Smooth muscle cell (in vitro differentiated cells): ENCODE measurements around the gene SENP5. TPM values are rescaled to one million over a fixed set of nuclear protein-coding genes. Genes with fewer than 3 reads are reported as not detected.

Source experiments
- DNase-seq: peaks from one replicate; lab custom pipeline; 2025; ENCODE audit not compliant: unreplicated experiment; lab: John Stamatoyannopoulos, UW
- H2AFZ ChIP-seq: fragments of 200-600 bp; sonication (generic); 2 replicates; pipeline ENCODE4 v1.6.0; 2016; ENCODE audit warnings: antibody characterized with exemption, low read depth, mild to moderate bottlenecking
- H3F3A ChIP-seq: fragments of 200-600 bp; sonication (generic); 2 replicates; pipeline ENCODE4 v1.6.0; 2017; ENCODE audit warnings: antibody characterized with exemption, low read depth
- H3K27ac ChIP-seq: fragments of 200-600 bp; sonication (generic); 2 replicates; pipeline ENCODE4 v1.5.1; 2016; ENCODE audit warnings: low read depth, mild to moderate bottlenecking
- H3K27me3 ChIP-seq: fragments of 200-600 bp; sonication (generic); 2 replicates; pipeline ENCODE4 v1.6.1; 2016; ENCODE audit warnings: low read depth, mild to moderate bottlenecking
- H3K36me3 ChIP-seq: fragments of 200-600 bp; sonication (generic); 2 replicates; pipeline ENCODE4 v1.5.1; 2016; ENCODE audit warnings: low read depth
- H3K4me1 ChIP-seq: fragments of 200-600 bp; sonication (generic); 2 replicates; pipeline ENCODE4 v1.5.1; 2016; ENCODE audit warnings: low read depth
- H3K4me2 ChIP-seq: fragments of 200-600 bp; sonication (generic); 2 replicates; pipeline ENCODE4 v1.6.0; 2016; ENCODE audit warnings: mild to moderate bottlenecking
- H3K4me3 ChIP-seq: fragments of 200-600 bp; sonication (generic); 2 replicates; pipeline ENCODE4 v1.5.1; 2016; ENCODE audit warnings: mild to moderate bottlenecking
- H3K79me2 ChIP-seq: fragments of 200-600 bp; sonication (generic); 2 replicates; pipeline ENCODE4 v1.6.0; 2016; ENCODE audit warnings: low read depth, mild to moderate bottlenecking
- H3K9ac ChIP-seq: fragments of 200-600 bp; sonication (generic); 2 replicates; pipeline ENCODE4 v1.6.0; 2016; ENCODE audit warnings: low read depth
- H3K9me3 ChIP-seq: fragments of 200-600 bp; sonication (generic); replicated peaks from 2 replicates; pipeline ENCODE4 v1.5.1; 2016; ENCODE audit warnings: low read depth
- H4K20me1 ChIP-seq: fragments of 200-600 bp; sonication (generic); 2 replicates; pipeline ENCODE4 v1.6.0; 2016; ENCODE audit warnings: low read depth
- CTCF ChIP-seq: fragments of 200-600 bp; sonication (generic); IDR thresholded peaks from 2 replicates; pipeline ENCODE4 v1.5.1; 2017; ENCODE audit warnings: borderline replicate concordance, mild to moderate bottlenecking, antibody characterized with exemption; ENCODE audit not compliant: insufficient read depth, poor library complexity, severe bottlenecking
- WGBS: methylation state at CpG from one replicate; pipeline ENCODE4 v1.1.7; 2016; ENCODE audit warnings: low lambda C conversion rate; 5-methylcytosine and 5-hydroxymethylcytosine counted together
- polyA plus RNA-seq: library from polyadenylated mRNA; unstranded; fragments of >200 nt; fragmentation: Nextera tagmentation; extraction: Ambion mirVana; gene quantifications from 2 replicates; pipeline ENCODE4 v1.2.1, GENCODE V29; 2016
- total RNA-seq: library from RNA; depleted of rRNA; stranded (reverse); fragments of >200 nt; gene quantifications from 2 replicates; pipeline ENCODE4 v1.2.3, GENCODE V29; 2014

Gene SENP5
- total and polyA plus RNA-seq, 2 experiments from 2014 or later: 18.6 to 35.0 TPM

- Histone ChIP-seq H3K27me3 (no peaks in the 10 kb centered on the region), H3K36me3 (no peaks in the 10 kb centered on the region), H3K79me2 (no peaks in the 10 kb centered on the region), H4K20me1 (no peaks in the 10 kb centered on the region), H2AFZ (no peak overlapping the region), H3K4me2 (no peak overlapping the region), H3K9ac (no peak overlapping the region), H3K4me3 (no peak overlapping the region), H3K9me3 (no peaks in the 10 kb centered on the region), H3K27ac (no peak overlapping the region), H3F3A (no peaks in the 10 kb centered on the region), H3K4me1 (no peaks in the 10 kb centered on the region)
- 85% methylated on average over 11 of the region's 11 CpGs for WGBS
- TF ChIP-seq CTCF: no peak
- no peak for DNase-seq
These were observed 109.2 kb downstream of the SENP5 start for GRCh38 chr3:196976941-196977340.

GRCh38 chr3:196979545-196979944, 111.8 kb downstream of the SENP5 start:
- peak overlapping the region; percentile 12 for H3K4me2 ChIP-seq
- DNase-seq: no peak
- no peaks in the 10 kb centered on the region for H3F3A ChIP-seq
- H3K4me1 ChIP-seq: no peaks in the 10 kb centered on the region
- H3K27ac ChIP-seq: no peak overlapping the region
- peak overlapping the region; percentile 54 for H2AFZ ChIP-seq
- 78% methylated on average over 10 of the region's 10 CpGs for WGBS
- H4K20me1 ChIP-seq: no peaks in the 10 kb centered on the region
- no peaks in the 10 kb centered on the region for H3K27me3 ChIP-seq
- H3K9ac ChIP-seq: no peak overlapping the region
- no peaks in the 10 kb centered on the region for H3K79me2 ChIP-seq
- TF ChIP-seq CTCF: no peak
- H3K9me3 ChIP-seq: peaks cover 3% of the 10 kb centered on the region
- no peak overlapping the region for H3K4me3 ChIP-seq
- no peaks in the 10 kb centered on the region for H3K36me3 ChIP-seq

GRCh38 chr3:196981657-196982056, 113.9 kb downstream of the SENP5 start:
- no peak for DNase-seq
- no peak overlapping the region for H3K4me2 ChIP-seq
- no peak overlapping the region for H3K9ac ChIP-seq
- TF ChIP-seq CTCF: no peak
- H3K27me3 ChIP-seq: no peaks in the 10 kb centered on the region
- H4K20me1 ChIP-seq: no peaks in the 10 kb centered on the region
- H3F3A ChIP-seq: no peaks in the 10 kb centered on the region
- no peak overlapping the region for H3K4me3 ChIP-seq
- H3K36me3 ChIP-seq: no peaks in the 10 kb centered on the region
- WGBS: 94% methylated on average over 13 of the region's 13 CpGs
- H3K4me1 ChIP-seq: no peaks in the 10 kb centered on the region
- H3K9me3 ChIP-seq: peaks cover 3% of the 10 kb centered on the region
- H2AFZ ChIP-seq: no peak overlapping the region
- H3K79me2 ChIP-seq: no peaks in the 10 kb centered on the region
- no peak overlapping the region for H3K27ac ChIP-seq

- Histone ChIP-seq H2AFZ (no peak overlapping the region), H3K79me2 (no peaks in the 10 kb centered on the region), H3K36me3 (no peaks in the 10 kb centered on the region), H3K4me2 (no peak overlapping the region), H4K20me1 (no peaks in the 10 kb centered on the region), H3K9me3 (peaks cover 3% of the 10 kb centered on the region), H3K4me1 (no peaks in the 10 kb centered on the region), H3K27ac (no peak overlapping the region), H3K27me3 (no peaks in the 10 kb centered on the region), H3F3A (no peaks in the 10 kb centered on the region), H3K9ac (no peak overlapping the region), H3K4me3 (no peak overlapping the region)
- no peak for DNase-seq
- no peak for TF ChIP-seq CTCF
- WGBS: 84% methylated on average over 1 of the region's 1 CpG
These were observed 115.5 kb downstream of the SENP5 start for GRCh38 chr3:196983186-196983585.
